ENCODE data around the gene SNAPC3.
A peak's percentile ranks its signal among the peaks of the same experiment; 100 is the strongest.

SNAPC3 gene

DNA sequence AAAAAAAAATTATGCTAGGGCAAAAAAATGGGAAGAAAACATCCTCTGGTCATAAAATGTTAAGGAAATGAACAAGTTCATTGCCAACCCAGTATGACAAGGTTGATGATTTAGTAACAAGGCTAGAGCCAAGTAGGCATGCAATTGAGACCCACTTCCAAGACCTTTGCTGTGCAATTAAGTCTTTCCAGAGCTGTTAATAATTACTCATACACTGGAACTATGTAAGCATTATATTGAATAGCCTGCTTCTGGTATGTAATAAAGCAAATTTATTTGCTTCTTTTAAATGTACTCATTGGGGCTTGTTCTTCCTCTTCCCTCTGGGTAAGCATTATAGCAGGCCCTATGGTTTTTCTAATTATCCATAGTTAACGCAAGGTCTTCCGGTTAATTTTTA lies 32.5 kb upstream of the SNAPC3 start:
- H3K9me3 ChIP-seq (ENCODE audit: control insufficient read depth, low read length), result no peaks in the 10 kb centered on the region
- H3K4me3 ChIP-seq (ENCODE audit: low read length), result no peak overlapping the region
- no peak for DNase-seq (ENCODE audit: low read depth)
- H3K27me3 ChIP-seq (replicated peaks; ENCODE audit: control insufficient read depth, insufficient read depth, low read length), result peaks cover 4% of the 10 kb centered on the region
- H3K9ac ChIP-seq (ENCODE audit: low read length), result no peak overlapping the region
- H3K4me1 ChIP-seq (ENCODE audit: control insufficient read depth, insufficient read depth, low read length), result peaks cover 3% of the 10 kb centered on the region
- H3K36me3 ChIP-seq (ENCODE audit: control insufficient read depth, insufficient read depth, low read length, severe bottlenecking), result no peaks in the 10 kb centered on the region

DNA sequence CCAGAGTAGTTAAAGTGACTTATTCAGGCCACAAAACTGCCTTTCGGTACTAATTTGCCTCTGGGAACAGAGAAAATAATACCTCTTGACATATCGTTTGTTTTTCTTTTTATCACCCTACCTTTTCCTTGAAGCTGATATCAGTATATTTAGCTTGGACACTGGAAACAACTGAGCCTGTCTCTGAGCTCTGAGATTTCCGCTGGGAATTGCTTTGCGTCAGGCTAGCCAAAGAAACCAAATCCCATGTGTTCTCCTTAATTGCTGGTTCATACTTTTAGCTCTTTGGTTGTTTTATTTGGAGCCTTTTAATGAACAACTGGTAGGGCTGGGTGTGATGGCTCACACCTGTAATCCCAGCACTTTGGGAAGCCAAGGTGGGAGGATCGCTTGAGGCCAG lies 30.3 kb upstream of the SNAPC3 start:
- Histone ChIP-seq H3K4me3 (ENCODE audit: low read length) (no peak overlapping the region), H3K9ac (ENCODE audit: low read length) (no peak overlapping the region), H3K9me3 (ENCODE audit: control insufficient read depth, low read length) (no peaks in the 10 kb centered on the region), H3K4me1 (ENCODE audit: control insufficient read depth, insufficient read depth, low read length) (peaks cover 3% of the 10 kb centered on the region), H3K36me3 (ENCODE audit: control insufficient read depth, insufficient read depth, low read length, severe bottlenecking) (no peaks in the 10 kb centered on the region), H3K27me3 (replicated peaks; ENCODE audit: control insufficient read depth, insufficient read depth, low read length) (peaks cover 4% of the 10 kb centered on the region)
- DNase-seq (ENCODE audit: low read depth), result no peak

DNA sequence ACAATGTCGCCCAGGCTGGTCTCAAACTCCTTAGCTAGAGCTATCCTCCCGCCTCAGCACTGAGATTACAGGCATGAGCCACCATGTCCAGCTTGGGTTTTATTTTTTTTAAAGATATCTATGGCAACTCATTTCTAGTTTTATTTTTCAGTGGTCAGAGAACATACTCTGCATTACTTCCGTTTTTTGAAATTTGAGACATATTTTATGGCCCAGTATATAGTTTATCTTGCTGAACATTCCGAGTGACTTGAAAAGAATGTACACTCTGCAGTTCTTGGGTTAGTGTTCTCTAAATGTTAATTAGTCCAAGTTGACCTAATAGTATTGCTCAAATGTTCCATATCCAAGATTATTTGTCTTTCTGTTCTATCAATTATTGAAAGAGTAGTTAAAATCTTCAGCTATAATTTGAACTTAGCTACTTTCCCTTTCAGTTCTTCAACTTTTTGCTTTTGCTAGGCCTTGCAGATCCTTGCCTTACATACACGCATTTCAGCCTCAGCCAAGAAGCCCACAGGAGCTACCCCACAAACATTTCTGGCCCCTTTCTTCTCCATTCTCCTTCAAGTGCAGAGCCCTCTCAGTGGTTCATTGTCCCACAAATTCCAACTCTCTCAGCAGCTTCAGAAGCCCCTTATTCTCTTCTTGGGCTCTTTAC lies 22.3 kb upstream of the SNAPC3 start:
- Histone ChIP-seq H3K9me3 (ENCODE audit: control insufficient read depth, low read length) (no peaks in the 10 kb centered on the region), H3K36me3 (ENCODE audit: control insufficient read depth, insufficient read depth, low read length, severe bottlenecking) (no peaks in the 10 kb centered on the region), H3K9ac (ENCODE audit: low read length) (no peak overlapping the region), H3K4me1 (ENCODE audit: control insufficient read depth, insufficient read depth, low read length) (no peaks in the 10 kb centered on the region), H3K4me3 (ENCODE audit: low read length) (no peak overlapping the region), H3K27me3 (replicated peaks; ENCODE audit: control insufficient read depth, insufficient read depth, low read length) (no peaks in the 10 kb centered on the region)
- DNase-seq (ENCODE audit: low read depth), result peak; percentile 73

DNA sequence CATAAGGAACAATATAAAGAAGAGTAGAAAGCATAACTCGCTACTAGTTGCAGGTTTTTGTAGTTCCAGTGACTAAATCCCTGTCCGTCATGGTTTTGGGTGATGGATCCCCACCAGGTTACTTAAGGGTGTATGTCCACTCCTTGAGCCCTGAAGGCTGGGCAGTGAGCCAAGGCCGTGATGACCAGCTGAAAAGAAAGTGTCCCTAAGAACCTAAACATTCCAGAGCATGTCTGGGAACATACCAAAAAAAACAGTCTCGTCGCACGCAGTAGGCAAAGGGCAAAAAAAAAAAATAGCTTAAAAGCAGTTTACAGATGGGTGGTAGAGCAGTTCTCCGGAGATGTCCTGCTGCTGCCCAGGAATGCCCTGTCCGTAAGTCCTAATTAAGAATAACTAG lies 21.4 kb upstream of the SNAPC3 start:
- H3K36me3 ChIP-seq (ENCODE audit: control insufficient read depth, insufficient read depth, low read length, severe bottlenecking), result no peaks in the 10 kb centered on the region
- H3K9me3 ChIP-seq (ENCODE audit: control insufficient read depth, low read length), result no peaks in the 10 kb centered on the region
- no peaks in the 10 kb centered on the region for H3K4me1 ChIP-seq (ENCODE audit: control insufficient read depth, insufficient read depth, low read length)
- peak; percentile 38 for DNase-seq (ENCODE audit: low read depth)
- H3K4me3 ChIP-seq (ENCODE audit: low read length), result no peak overlapping the region
- no peaks in the 10 kb centered on the region for H3K27me3 ChIP-seq (replicated peaks; ENCODE audit: control insufficient read depth, insufficient read depth, low read length)
- H3K9ac ChIP-seq (ENCODE audit: low read length), result no peak overlapping the region

DNA sequence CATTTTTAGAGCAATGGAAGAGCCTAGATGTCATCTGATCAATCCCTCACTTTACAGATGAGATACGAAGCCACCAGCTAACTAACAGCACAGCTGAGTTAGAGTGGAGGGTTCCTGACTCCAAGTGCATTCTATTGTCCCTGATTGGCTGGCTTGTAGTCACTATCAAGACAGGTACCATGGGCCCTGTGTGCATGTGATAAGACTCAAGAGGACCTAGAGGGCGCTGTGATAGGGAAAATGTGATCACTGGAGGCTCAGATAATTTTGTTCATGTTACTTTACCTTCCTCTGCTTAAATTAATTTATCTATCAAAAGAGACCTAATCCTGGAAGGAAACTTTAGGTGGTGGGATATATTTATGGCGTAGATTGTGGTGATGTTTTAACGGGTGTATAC lies 19.5 kb upstream of the SNAPC3 start:
- Histone ChIP-seq H3K27me3 (replicated peaks; ENCODE audit: control insufficient read depth, insufficient read depth, low read length) (no peaks in the 10 kb centered on the region), H3K36me3 (ENCODE audit: control insufficient read depth, insufficient read depth, low read length, severe bottlenecking) (no peaks in the 10 kb centered on the region), H3K9ac (ENCODE audit: low read length) (no peak overlapping the region), H3K4me1 (ENCODE audit: control insufficient read depth, insufficient read depth, low read length) (no peaks in the 10 kb centered on the region), H3K4me3 (ENCODE audit: low read length) (no peak overlapping the region), H3K9me3 (ENCODE audit: control insufficient read depth, low read length) (no peaks in the 10 kb centered on the region)
- no peak for DNase-seq (ENCODE audit: low read depth)

DNA sequence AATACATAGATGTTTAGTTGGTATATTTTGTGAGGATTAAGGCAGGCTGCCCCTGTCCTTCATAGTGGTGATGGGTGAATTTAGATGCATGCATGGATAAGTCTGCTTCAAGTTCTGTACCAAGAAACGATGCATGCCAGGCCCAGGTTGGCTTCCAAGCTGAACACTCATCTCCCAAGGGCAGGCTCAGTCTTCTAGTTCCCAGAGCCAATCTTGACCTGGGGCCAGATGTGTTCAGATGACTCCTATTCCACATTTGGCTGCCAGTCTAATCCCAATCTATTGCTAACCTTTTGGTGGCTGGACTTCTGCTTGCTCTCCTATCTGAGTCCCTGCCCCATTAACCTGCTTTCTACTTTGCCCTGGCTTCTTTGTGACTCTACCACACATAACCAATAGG lies 18.5 kb upstream of the SNAPC3 start:
- H3K36me3 ChIP-seq (ENCODE audit: control insufficient read depth, insufficient read depth, low read length, severe bottlenecking), result no peaks in the 10 kb centered on the region
- no peaks in the 10 kb centered on the region for H3K4me1 ChIP-seq (ENCODE audit: control insufficient read depth, insufficient read depth, low read length)
- no peak overlapping the region for H3K4me3 ChIP-seq (ENCODE audit: low read length)
- DNase-seq (ENCODE audit: low read depth), result no peak
- no peaks in the 10 kb centered on the region for H3K9me3 ChIP-seq (ENCODE audit: control insufficient read depth, low read length)
- H3K9ac ChIP-seq (ENCODE audit: low read length), result no peak overlapping the region
- H3K27me3 ChIP-seq (replicated peaks; ENCODE audit: control insufficient read depth, insufficient read depth, low read length), result no peaks in the 10 kb centered on the region

DNA sequence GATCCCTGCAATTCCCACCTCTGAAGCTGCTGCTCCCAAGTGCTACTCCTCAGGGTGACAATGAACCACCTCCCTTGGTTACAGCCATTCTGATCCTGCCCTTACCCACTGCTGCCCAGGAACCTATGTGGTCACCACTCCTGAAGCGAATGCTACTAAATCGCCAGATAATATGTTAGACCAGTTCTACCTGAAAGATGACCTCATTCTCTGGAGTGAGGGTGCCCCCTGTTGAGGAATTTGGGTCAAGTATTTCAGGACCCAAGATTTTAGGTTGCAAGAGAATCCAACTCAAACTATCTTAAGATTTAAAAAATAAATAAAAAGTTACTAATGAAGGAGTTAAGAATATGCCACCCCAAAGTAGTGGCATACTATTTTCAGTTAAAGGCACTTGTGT lies 5.8 kb upstream of the SNAPC3 start:
- H3K4me1 ChIP-seq (ENCODE audit: control insufficient read depth, insufficient read depth, low read length), result peaks cover 2% of the 10 kb centered on the region
- DNase-seq (ENCODE audit: low read depth), result peak; percentile 68
- H3K9ac ChIP-seq (ENCODE audit: low read length), result no peak overlapping the region
- H3K27me3 ChIP-seq (replicated peaks; ENCODE audit: control insufficient read depth, insufficient read depth, low read length), result no peaks in the 10 kb centered on the region
- H3K9me3 ChIP-seq (ENCODE audit: control insufficient read depth, low read length), result no peaks in the 10 kb centered on the region
- no peaks in the 10 kb centered on the region for H3K36me3 ChIP-seq (ENCODE audit: control insufficient read depth, insufficient read depth, low read length, severe bottlenecking)
- no peak overlapping the region for H3K4me3 ChIP-seq (ENCODE audit: low read length)

DNA sequence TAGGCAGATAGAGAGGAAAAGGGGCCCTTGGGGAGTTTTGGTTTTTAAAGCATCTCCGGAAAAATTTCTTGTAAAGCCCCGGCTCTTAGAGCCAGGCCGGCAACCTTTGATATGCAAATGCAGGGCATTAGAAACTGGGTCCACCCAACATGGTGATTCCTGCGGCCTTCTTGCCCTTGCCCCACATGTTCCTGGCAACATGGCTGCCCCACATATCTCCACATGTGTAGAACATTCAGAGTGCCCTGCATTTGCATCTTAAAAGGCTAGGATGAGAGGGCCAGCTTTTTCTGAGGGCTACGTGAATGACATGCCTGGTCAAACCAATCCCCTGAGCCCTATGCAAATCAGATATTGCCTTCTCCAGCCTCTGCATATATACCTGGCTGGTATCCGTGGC lies 5.0 kb upstream of the SNAPC3 start:
- Histone ChIP-seq H3K4me1 (ENCODE audit: control insufficient read depth, insufficient read depth, low read length) (peaks cover 5% of the 10 kb centered on the region), H3K36me3 (ENCODE audit: control insufficient read depth, insufficient read depth, low read length, severe bottlenecking) (no peaks in the 10 kb centered on the region), H3K27me3 (replicated peaks; ENCODE audit: control insufficient read depth, insufficient read depth, low read length) (no peaks in the 10 kb centered on the region), H3K4me3 (ENCODE audit: low read length) (no peak overlapping the region), H3K9ac (ENCODE audit: low read length) (no peak overlapping the region), H3K9me3 (ENCODE audit: control insufficient read depth, low read length) (no peaks in the 10 kb centered on the region)
- no peak for DNase-seq (ENCODE audit: low read depth)

DNA sequence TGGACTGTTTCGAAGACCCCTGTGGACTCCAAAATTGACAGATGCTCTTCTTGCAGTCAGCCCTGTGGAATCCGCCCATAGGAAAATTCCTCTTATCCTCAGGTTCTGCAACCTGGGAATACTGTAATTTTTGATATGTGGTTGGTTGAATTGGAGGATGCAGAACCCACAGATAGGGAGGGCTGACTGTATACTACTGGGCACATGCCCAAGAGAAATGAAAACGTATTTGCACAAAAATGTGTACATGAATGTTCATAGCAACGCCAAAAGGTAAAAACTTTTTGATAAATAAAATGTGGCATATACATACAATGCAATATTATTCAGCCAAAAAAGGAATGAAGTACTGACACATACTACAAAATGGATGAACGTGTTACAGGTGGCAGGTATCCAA lies 1.9 kb upstream of the SNAPC3 start:
- no peaks in the 10 kb centered on the region for H3K9me3 ChIP-seq (ENCODE audit: control insufficient read depth, low read length)
- H3K4me1 ChIP-seq (ENCODE audit: control insufficient read depth, insufficient read depth, low read length), result peaks cover 16% of the 10 kb centered on the region
- no peaks in the 10 kb centered on the region for H3K27me3 ChIP-seq (replicated peaks; ENCODE audit: control insufficient read depth, insufficient read depth, low read length)
- no peak overlapping the region for H3K9ac ChIP-seq (ENCODE audit: low read length)
- H3K36me3 ChIP-seq (ENCODE audit: control insufficient read depth, insufficient read depth, low read length, severe bottlenecking), result peaks cover 13% of the 10 kb centered on the region
- no peak for DNase-seq (ENCODE audit: low read depth)
- H3K4me3 ChIP-seq (ENCODE audit: low read length), result no peak overlapping the region

DNA sequence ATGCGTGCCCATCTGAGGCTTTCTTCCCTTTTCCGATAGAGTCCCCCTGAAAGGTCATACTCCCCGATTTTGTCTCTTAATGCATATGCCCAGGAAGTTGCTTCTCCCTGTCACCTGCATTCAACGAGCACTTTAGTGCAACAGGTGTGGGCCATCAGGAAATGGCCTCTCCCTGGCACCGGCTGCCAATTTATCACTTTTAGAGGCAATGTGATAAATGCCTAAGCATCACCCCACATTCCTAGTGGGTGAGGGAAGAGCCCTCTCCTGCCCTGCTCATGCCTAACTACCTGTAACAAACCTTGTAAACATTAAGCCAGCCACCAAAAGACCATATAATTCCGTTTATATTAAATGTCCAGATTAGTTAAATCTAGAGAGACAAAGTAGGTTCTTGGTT lies 1.1 kb upstream of the SNAPC3 start:
- Histone ChIP-seq H3K27me3 (replicated peaks; ENCODE audit: control insufficient read depth, insufficient read depth, low read length) (no peaks in the 10 kb centered on the region), H3K9ac (ENCODE audit: low read length) (peak overlapping the region; percentile 95), H3K4me3 (ENCODE audit: low read length) (no peak overlapping the region), H3K36me3 (ENCODE audit: control insufficient read depth, insufficient read depth, low read length, severe bottlenecking) (peaks cover 21% of the 10 kb centered on the region), H3K4me1 (ENCODE audit: control insufficient read depth, insufficient read depth, low read length) (peaks cover 16% of the 10 kb centered on the region), H3K9me3 (ENCODE audit: control insufficient read depth, low read length) (no peaks in the 10 kb centered on the region)
- no peak for DNase-seq (ENCODE audit: low read depth)

DNA sequence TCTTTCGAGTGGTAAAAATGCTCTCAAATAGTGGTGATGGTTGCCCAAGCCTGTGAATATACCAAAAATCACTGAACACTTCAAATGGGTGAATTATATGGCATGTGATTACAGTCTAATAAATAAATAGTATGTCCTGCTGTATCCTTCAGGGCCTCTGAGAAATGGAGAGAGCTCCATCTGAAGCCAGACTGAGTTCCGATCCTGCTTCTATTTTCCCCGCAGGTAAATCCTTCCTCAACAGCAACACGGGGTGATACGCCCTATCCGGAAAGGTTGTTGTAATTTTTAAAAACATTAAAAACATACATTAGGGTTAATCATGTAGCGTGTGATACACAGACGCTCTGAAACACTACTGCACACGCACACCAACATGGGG lies 695 bp upstream of the SNAPC3 start:
- H3K9ac ChIP-seq (ENCODE audit: low read length), result peak overlapping the region; percentile 95
- H3K36me3 ChIP-seq (ENCODE audit: control insufficient read depth, insufficient read depth, low read length, severe bottlenecking), result peaks cover 22% of the 10 kb centered on the region

More for the DNA sequence above, 695 bp upstream of the SNAPC3 start:
- no peaks in the 10 kb centered on the region for H3K9me3 ChIP-seq (ENCODE audit: control insufficient read depth, low read length)
- no peaks in the 10 kb centered on the region for H3K27me3 ChIP-seq (replicated peaks; ENCODE audit: control insufficient read depth, insufficient read depth, low read length)
- peak overlapping the region; percentile 87 for H3K4me3 ChIP-seq (ENCODE audit: low read length)
- no peak for DNase-seq (ENCODE audit: low read depth)
- peaks cover 16% of the 10 kb centered on the region for H3K4me1 ChIP-seq (ENCODE audit: control insufficient read depth, insufficient read depth, low read length)

Data from adipocyte (in vitro differentiated cells).